ENCODE results near the gene TCF20.
A peak's percentile ranks its signal among the peaks of the same experiment; 100 is the strongest.

Gene TCF20

GRCh38 chr22:42301077-42301741 lies 30.8 kb upstream of the TCF20 start:
- DNase-seq (ENCODE audit: insufficient read length, low spot score) (no peak), FAIRE-seq (no peak)

- DNase-seq (ENCODE audit: insufficient read length, low spot score) (peak; percentile 74), FAIRE-seq (peak; percentile 89)
These were observed 30.0 kb upstream of the TCF20 start for GRCh38 chr22:42300259-42301076.

GRCh38 chr22:42299586-42300258 lies 29.3 kb upstream of the TCF20 start:
- DNase-seq (ENCODE audit: insufficient read length, low spot score) (no peak), FAIRE-seq (peak; percentile 76)

DNA sequence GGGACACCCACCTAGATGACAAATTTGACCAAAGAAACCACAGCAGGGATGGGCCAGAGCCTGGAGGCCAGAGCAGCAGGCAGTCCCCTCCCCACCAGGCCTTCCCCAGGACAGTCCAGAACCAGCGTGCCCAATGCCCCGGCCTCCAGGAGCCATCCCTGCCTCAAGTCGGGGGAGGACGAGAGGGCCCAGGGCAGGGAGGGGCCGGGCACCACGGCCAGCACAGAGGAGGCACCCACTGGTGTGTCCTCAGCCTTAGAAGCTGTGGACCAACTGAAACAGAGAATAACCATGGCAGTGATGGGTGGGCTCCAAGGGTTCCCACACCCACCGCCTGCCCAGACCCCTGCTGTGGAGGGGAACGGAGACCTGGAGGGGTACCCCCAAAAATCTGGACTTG lies 28.3 kb upstream of the TCF20 start:
- FAIRE-seq, result no peak
- no peak for DNase-seq (ENCODE audit: insufficient read length, low spot score)

- FAIRE-seq (no peak), DNase-seq (ENCODE audit: insufficient read length, low spot score) (no peak)
These were observed 27.3 kb upstream of the TCF20 start for GRCh38 chr22:42297778-42298177.

GRCh38 chr22:42296883-42297282 lies 26.4 kb upstream of the TCF20 start:
- DNase-seq (ENCODE audit: insufficient read length, low spot score), result no peak
- no peak for FAIRE-seq

- DNase-seq (ENCODE audit: insufficient read length, low spot score) (no peak), FAIRE-seq (no peak)
These were observed 26.0 kb upstream of the TCF20 start for GRCh38 chr22:42296381-42296853.

DNA sequence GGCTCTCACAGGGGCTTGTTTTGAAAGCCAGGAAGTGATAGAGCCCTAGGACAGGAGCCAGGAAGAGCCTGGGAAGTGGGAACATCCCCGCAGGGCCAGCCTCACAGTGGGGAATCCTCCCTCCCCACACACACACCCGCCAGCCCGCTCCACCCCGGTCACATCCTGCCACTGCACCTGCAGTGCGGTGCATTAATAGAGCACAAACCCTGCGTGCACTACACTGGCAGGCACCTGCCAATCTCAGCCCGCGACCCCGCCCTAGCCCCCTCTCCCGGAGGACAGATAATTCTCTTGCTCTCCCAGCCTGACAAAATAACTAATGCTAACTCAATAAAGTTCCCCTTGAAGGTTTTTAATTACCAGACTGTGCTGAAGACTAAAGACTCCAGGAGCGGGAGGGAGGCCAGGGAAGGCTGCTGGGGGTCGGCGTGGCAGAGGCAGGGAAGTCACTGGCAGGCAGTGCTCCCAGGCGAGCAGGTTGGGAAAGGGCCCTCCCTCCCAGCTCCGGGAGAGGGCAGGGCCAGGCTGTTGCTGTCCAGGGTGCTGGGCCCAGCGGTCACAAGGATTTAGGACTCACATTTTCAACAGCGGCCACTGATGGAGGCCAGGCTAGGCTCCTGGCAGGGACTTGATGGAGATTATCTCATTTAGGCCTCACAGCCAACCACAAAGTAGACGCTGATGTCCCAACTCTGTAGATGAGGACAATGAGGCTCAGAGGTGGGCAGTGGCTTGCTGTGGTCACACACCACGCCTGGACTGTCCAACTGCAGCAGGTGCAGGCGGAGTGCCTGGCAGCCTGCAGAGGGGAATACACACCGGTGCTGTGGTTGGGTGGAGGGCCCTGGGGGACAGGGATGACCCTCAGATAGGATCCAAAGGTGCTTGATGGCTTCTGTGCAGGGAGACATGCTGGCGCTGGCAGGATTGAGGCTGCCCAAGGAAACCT lies 23.9 kb upstream of the TCF20 start:
- no peak for DNase-seq (ENCODE audit: insufficient read length, low spot score)
- FAIRE-seq, result no peak

- FAIRE-seq (no peak), DNase-seq (ENCODE audit: insufficient read length, low spot score) (no peak)
These were observed 22.5 kb upstream of the TCF20 start for GRCh38 chr22:42292732-42293520.

DNA sequence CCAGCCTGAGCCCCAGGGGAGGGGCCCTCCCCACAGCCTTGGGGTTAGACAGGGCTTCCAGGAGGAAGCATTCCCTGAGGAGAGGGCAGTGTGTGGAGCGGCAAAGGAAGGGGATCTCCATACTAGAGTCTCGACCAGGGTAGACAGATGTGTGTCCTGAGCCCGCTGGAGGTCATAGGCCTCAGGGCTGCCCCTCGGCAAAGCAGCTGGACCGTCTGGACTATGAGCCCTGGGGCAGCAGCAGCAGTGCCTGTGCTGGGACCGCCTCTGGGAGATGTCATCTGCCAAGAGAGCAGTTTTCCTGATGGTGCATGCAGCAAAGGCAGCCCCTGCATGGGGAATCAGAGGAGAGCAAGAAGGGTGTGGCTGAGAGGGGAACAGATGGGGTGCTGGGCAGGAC lies 20.8 kb upstream of the TCF20 start:
- FAIRE-seq (no peak), DNase-seq (ENCODE audit: insufficient read length, low spot score) (no peak)

- DNase-seq (ENCODE audit: insufficient read length, low spot score) (no peak), FAIRE-seq (no peak)
These were observed 19.5 kb upstream of the TCF20 start for GRCh38 chr22:42289671-42290541.

DNA sequence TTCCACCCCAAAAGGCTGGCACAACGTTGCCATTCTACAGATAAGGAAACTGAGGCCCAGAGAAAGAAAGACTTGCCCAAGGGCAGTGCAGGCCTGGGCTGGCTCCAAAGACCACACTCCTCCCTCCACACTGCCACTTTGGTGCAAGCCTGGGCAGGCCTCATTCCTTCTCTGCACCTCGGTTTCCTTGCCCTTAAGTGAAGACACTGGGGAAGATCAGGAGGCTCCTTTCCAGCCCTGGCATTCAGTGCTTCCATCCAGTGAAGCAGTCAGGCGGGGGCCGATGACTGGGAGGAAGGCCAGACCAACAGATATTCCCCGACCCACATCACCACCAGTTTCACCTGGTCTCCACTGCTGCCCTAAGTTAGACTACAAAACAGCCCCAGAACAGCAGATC lies 18.3 kb upstream of the TCF20 start:
- no peak for DNase-seq (ENCODE audit: insufficient read length, low spot score)
- no peak for FAIRE-seq

DNA sequence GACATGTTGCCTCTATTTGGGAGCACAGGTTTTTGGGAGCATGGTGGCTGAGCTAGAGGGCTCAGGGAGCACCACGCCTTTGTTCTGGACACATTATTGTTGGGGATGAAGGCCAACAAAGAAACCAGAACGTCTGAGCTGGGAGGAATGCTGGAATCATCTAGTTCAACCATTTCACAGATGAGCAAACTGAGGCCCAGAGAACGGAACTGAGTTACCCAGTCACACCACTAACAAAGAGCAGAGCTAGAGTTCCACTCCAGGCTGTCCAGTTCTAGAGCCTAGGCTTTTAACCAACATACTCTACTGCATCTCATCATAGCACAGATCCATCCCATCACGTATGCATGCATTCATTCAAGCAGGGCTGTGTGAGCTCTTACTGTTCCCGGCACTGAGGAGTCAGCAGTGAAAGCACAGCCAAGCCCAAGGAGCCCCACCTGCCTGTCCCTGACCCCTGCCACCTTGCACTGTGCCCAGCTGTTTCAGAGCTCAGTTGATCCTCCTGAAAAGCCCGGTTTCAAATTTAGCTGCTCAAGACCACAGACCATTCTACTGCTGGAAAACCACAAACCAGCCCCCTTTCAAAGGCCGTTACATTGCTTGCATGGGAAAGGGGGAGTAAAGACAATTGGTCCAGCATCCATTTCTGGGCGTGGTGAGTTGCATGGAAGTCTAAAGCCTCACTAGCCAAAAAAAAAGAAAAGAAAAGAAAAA lies 16.9 kb upstream of the TCF20 start:
- DNase-seq (ENCODE audit: insufficient read length, low spot score) (no peak), FAIRE-seq (no peak)

- DNase-seq (ENCODE audit: insufficient read length, low spot score), result no peak
These were observed 15.8 kb upstream of the TCF20 start for GRCh38 chr22:42286205-42286604.

DNA sequence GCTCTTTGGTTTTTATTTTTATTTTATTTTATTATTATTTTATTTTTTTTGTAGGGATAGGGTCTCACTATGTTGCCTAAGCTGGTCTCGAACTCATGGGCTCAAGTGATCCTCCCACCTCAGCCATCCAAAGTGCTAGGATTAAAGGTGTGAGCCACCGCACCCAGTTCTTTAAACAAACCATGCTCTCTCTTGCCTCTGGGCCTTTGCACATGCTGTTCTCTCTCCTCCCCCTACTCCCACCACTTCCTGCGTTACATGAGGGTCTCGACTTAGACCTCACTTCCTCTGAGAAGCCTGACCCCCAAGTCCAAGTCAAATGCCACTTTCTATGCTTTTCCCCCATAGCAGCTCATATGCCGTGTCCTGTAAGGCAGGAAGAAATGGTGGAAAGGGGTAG lies 15.2 kb upstream of the TCF20 start:
- FAIRE-seq (no peak), DNase-seq (ENCODE audit: insufficient read length, low spot score) (no peak)

More at GRCh38 chr22:42286205-42286604, 15.8 kb upstream of the TCF20 start:
- no peak for FAIRE-seq

GRCh38 chr22:42284643-42285181 lies 14.3 kb upstream of the TCF20 start:
- no peak for FAIRE-seq

GRCh38 chr22:42284202-42284591 lies 13.7 kb upstream of the TCF20 start:
- DNase-seq (ENCODE audit: insufficient read length, low spot score) (no peak), FAIRE-seq (no peak)

More at GRCh38 chr22:42284643-42285181, 14.3 kb upstream of the TCF20 start:
- no peak for DNase-seq (ENCODE audit: insufficient read length, low spot score)
